ENCODE results near the gene ARL13B.
"Not testable (repeated sequence)": the region's sequence is repeated elsewhere in the genome, so short reads cannot be mapped to it uniquely, and the experiment has no call there.

The ARL13B gene

DNA sequence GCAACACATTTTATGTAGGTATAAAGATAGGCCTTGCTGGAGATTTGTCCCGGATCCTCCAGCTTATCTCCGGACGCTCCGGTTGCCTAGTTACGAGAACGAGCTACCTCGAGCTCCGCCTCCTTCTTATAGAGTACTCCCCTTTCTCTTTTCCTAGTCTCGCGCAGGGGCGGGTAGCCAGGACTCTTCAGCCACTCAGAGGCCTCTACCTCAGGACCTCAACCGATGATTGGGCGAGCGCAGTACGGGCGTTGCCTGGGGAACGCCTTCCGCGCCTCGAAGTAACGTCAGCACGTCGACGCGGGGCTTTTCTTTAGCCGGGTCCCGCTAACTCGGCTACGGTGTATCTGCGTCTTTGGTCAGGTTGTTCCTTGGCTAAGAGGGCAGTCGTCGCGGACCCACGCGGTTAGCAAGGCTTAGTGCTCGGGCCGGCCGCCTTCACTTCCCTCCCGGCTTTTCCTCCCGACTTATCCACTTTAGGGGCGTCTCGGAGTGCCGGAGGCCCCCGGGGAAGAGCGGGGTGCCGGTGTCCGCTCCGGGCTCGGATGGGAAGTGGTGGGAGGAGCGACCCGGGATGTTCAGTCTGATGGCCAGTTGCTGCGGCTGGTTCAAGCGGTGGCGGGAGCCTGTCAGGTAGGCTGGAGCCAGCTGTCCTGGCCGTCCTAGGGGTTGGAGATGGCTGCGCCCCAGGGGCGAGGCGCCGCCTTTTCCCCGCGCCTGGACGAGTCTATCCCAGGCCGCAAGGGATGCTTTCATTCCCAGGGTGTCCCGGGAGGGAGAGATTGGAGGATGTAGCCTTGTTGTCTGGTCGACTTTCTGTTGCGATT, at the start of gene ARL13B:
TSS of gene ARL13B (plus strand) at position 306 of the 827 bp plus-strand sequence. CDS start at position 575, 269 bp downstream.
- DNase-seq = peak; percentile 93 to 97

DNA sequence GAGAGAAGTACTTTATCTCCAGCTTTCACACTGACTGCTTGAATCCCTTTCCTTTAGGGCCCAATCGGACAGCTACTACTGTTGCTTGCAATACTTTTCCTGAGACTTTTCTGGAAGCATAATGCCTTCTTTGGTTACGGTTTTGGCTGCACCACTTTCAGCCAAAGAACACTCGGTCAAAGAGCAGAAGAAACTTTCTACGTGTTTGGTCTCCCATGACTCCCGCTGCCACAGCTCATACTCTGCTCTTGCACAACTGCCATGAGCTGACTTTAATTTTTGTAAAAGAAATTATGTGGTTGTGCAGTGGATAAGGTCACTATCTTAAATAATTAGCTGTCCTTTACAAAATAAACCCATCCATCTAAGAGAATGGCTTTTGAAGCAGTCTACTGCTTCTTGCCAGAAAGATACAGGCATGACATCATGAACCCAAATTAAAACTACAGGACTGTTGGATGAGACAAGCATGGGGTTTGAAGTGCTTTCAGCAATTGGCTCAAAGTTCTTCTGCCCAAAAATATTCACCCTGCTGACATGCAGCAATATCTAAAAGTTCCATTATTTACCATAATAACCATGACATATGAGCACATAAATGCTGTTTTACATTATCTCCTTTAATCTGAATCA, 48.2 kb upstream of the ARL13B start:
- DNase-seq = no peak

DNA sequence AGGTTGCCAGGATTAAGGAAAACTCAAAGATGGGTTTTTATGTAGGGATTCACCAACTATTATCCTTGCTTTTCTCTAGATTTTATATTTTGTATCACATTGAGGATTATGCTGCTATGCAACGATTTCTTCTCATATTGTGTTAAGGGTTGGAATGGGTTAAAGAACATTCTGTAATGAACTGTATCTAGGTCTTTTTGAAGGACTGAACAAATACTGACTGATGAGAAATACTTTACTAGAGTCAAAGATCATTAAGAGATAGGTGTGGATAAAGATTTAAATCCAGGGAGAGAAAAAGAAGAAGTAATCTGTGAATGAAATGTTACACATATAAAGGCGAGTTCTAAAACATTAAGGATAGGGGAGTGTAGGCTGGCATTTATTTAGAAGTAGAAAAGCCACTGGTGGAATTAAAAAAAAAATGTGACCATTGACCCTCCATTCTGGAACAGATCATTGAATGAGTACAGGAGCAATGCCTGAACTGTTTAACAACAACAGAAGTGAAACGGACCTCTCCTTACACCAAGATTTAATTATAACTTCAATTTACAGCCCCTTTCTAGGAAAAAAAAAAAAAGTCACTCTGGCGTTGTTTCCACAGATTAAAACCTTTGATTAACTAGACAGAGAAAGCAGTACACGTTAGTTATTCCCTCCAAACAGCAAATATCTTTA, 45.4 kb upstream of the ARL13B start:
- DNase-seq = no peak

DNA sequence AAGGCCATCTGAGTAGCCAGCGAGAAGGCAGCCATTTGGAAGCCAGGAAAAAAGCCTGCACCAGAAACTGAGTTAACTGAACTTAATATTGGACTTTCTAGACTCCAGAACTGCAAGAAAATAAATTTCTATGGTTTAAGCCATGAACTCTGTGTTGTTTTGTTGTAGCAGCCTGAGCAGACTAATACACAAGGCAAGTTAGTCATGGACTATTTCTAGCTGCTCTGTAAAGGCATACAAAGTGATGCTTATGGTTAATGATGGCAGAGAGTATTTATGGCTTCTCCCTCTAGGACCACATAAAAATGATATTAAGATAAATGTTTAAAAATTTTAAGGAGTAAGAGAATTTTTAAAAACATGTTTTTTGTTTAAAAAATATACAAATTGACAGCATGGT, 43.4 kb upstream of the ARL13B start:
- DNase-seq = no peak

DNA sequence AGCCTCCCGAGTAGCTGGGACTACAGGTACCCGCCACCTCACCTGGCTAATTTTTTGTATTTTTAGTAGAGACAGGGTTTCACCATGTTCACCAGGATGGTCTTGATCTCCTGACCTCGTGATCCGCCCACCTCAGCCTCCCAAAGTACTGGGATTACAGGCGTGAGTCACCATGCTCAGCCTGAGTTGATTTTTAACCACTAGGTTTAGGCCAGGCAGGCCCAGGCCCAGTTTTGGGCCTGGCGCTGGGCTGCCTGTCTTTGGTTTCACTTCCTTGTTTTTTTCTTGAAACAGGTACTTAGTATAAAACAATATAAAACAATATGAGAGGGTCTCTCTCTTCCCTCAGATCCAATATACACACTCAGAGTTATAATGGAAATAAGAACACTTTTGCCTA, 42.5 kb upstream of the ARL13B start:
- DNase-seq = not testable (repeated sequence)

DNA sequence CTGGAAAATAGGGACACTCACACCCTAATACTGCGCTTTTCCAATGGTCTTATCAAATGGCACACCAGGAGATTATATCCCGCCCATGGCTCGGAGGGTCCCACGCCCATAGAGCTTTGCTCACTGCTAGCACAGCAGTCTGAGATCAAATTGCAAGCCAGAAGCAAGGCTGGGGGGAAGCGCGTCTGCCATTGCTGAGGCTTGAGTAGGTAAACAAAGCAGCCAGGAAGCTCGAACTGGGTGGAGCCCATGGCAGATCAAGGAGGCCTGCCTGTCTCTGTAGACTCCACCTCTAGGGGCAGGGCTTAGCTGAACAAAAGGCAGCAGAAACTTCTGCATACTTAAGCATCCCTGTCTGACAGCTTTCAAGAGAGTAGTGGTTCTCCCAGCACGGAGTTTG, 30.0 kb upstream of the ARL13B start:
- peak in 1 of 2 experiments; percentile 5 for DNase-seq

DNA sequence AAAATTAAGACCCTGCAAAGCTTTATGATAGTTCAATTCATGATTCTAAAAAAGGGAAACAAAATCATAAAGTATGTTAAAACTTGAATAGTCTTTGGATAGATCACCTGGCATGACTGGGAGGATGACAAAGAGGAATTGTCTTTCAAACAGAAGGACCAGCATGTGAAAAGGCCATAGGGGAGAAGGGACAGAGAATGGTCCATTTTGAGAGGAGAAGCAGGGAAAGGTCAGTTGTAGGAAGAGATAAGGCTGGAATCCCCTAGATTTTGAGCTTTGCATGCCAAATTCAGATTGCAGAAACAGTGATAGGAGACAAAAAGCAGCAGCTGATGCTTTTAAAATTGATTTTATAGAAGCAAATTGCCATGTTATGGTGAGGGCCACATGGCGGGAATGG, 18.9 kb upstream of the ARL13B start:
- no peak for DNase-seq

DNA sequence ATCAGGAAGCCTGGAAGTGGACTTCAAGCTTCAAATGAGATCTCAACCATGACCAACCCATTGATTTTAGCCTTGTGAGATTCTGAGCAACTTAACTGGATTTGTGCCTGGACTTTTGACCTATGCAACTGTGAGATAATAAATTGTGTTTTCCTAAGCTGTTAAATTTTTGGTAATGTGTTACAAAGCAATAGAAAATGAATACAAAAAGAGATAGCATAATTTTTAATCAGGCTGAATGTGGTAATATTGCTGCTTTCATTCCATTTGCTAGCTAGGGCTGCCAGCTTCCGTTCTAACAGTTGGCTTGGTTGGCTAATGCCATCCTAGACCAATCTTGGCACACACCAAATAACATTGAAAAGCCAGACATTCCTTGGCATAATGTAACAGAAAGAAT, 18.5 kb upstream of the ARL13B start:
- peak in 1 of 2 experiments; percentile 24 for DNase-seq

DNA sequence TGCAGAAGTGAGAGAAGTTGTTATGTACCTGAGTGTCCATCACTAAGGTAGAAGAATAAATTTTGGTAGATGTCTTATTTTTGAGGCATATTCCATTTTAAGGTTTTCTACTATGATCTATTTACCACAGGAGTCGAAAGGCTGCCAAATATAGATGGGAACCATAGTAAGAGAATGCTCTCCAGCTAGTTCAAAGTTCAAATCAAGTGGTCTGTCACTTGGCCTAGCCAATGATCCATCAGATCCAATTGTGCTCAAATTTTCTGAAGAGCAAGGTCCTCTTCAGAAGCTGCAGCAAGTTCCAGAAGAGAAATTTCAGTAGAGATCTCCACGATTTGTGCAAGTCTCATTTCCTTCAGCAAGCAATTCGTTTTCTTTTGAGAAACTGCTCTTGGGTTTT, 17.2 kb upstream of the ARL13B start:
- no peak for DNase-seq

DNA sequence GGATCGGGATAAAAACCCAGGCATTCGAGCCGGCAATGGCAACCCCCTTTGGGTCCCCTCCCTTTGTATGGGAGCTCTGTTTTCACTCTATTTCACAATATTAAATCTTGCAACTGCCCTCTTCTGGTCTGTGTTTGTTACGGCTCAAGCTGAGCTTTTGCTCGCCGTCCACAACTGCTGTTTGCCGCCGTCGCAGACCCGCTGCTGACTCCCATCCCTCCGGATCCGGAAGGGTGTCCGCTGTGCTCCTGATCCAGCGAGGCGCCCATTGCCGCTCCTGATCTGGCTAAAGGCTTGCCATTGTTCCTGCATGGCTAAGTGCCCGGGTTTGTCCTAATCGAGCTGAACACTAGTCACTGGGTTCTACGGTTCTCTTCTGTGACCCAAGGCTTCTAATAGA, 14.8 kb upstream of the ARL13B start:
- DNase-seq = not testable (repeated sequence)

DNA sequence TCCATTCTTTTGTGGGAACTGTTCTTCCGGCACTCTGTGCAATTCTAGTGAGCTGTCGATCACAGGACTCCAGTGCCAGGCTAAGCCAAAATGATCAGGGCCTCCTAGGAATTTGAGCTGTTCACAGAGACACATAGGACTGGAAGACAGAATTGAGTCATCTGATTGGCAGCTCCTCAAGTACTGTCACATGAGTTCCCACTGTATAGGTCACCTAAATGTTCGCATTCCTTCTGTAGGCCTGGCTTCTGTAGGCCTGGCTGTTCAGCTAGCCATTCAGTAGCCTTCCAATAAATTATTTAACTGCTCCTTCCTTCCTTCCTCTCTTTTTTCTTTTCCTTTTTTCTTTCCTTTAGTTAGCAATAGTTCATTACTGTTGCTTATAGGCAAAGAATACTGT, 10.5 kb upstream of the ARL13B start:
- peak in 1 of 2 experiments; percentile 14 for DNase-seq

DNA sequence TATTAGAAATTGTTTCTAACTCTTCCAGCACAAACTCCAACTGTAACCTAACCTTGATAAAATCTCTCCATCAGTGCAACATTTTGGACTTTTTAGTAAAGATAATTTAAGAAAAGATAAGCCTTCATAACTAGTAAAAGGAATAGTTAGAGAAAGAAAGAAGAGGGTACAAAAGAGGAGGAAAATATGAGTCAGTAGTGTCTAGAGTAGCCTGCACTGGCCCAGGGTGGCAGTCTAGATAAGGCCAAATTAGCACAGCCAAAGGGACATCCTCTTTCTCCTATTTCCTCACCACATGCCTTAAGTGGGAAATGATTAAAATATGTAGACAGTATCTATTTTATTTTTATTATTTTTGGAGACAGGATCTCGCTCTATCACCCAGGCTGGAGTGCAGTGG, 10.0 kb upstream of the ARL13B start:
- no peak for DNase-seq

DNA sequence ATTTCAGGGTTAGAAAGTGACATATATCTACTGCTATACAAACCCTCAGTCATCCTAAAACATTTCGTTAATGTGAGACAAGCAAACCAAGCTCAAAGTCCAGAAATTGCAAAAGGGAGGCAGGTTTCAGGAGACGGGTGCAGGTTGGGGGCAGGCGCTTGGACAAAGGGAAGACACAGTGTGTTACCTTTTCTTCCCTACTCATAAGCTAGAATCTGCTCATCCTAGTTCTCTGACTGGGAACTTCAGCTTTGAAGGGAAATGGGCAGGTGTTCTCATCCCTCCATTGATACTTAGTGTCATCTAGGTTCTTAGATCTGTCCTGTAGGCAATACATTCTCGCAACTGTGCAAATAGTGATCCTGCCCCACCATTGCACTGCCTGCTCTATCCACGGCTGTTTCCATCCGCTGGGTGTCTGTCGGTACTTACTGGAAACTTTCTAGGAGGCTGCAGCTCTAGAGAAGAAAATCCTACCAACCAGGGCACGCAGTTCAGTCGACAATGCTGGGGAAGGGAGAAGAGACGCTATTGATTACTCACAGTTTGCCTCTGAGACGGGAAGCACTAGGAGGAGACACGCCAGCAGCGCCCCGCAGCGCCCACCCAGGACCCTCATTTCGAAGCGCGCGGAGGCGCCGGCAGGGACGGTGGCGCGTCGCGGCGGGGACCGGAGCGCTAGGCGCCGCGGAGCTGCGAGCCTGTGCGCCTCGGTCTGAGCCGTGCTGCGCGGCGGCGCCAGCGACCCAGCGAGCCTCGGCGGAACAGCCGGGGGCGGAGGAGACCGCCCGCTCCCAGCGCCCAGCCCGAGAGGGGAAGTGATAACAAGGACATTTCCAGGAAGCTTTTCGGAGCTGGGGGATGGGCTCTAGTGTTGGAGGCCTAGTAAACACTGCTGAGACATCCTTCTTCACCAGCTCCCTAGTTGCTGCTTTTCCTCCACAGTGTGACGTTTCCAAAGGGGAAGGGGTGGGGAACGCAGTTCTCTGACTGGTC, 6.5 kb upstream of the ARL13B start, which contains the start of gene PROS1:
TSS of gene PROS1 (minus strand) at position 766 of the 996 bp plus-strand sequence. CDS start at position 619, 147 bp downstream.
- DNase-seq = peak; percentile 56 to 71

DNA sequence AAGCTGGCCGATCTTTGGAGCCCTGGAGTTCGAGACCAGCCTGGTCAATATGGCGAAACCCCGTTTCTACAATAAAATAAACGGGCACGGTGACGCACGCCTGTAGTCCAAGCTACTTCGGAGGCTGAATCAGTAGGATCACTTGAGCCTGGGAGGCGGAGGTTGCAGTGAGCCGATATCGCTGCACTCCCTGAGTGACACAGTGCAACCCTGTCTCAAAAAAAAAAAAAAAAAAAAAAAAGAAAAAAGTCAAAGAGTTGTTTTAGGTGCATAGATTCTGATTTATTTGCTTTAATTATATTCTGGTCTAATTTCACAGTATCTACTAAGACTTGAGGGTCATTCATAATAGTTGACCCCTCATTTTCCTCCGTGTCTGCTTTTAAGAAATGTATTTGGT, 1.7 kb downstream of the ARL13B start:
- DNase-seq = no peak

DNA sequence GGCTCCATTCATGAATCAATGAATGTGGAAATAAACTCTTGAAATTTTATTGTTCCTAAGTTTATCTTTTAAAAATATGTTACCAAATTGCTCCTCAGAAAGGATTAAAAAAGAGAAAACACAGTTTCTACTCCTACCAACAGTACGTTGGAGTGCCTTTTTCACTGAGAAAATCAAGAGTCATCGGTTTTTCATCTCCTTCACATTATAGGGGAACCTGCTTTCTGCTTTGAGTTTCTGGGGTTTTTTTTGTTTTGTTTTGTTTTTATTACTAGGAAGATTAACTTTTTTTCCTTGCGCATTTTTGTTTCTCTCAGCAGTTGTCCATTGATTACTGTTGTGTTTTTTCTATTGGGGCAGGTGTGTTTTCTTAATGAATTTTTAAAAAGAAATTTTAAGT, 3.5 kb downstream of the ARL13B start:
- DNase-seq = no peak

DNA sequence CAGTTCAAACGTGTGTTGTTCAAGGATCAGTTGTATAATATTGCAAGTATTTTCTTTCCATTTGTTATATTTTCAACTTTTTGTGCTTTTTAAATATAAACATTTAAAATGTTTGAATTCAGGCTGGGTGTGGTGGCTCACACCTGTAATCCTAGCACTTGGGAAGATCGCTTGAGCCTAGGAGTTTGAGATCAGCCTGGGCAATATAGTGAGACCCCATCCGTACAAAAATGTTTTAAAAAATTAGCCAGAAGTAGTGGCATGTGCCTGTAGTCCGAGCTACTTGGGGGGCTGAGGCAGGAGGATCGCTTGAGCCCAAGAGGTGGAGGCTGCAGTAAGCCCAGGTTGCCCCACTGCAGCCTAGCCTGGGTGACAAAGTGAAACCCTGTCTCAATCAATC, 4.7 kb downstream of the ARL13B start:
- no peak for DNase-seq

DNA sequence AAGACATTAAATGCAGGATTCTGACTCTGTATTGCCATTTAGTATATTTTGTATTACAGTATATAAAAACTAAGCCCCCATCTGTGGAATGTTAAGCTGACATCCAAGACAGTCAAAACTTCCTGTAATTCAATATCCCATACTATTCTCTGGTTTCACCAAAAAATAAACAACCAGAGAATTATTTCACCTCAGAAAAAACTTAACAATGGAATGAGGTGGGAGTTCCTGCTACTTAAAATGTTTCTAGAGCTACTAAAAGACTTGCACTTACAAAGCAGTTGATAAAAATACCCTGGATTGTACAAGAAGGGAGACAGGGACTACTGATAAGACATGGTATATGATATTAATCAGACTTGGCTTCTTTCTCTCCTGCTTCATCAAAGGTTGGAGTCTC, 8.3 kb downstream of the ARL13B start:
- DNase-seq = no peak

DNA sequence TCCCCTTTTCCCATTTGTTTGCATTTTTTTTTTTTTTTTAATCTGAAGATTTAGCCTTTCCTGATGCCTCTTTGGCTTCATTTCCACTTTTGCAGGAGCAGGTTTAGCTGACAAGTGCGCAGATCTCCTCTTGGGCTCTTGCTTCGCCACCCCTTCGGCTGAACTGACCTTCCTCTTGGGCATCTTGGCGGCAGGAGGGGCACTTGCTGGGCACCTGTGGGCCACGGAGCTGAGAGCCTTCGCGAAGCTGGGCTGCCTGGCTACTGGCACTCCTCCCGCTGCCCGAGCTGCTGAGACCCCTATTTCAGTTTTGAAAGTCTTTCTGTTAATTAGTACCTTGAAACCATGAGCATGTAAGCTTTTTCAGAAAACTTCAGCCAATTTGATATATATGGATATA, 8.8 kb downstream of the ARL13B start:
- no peak for DNase-seq

DNA sequence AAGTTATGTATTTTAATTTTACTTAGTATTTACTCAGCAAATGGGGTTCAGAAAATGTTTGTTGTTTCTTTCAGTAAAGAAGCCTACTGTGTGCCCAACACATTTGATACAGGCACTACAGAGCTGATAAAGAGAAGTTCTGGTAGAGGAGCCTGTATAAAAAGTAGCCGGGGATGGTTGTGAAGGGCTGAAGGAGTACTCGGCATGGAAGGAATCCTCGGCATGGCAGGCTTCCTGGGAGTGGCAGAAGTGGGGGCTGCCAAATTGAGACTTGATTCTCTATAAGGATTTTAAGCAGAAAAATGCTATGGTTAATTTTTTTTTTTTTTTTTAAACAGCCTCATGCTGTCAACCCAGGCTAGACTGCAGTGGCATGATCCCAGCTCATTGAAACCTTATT, 9.3 kb downstream of the ARL13B start:
- DNase-seq = no peak

DNA sequence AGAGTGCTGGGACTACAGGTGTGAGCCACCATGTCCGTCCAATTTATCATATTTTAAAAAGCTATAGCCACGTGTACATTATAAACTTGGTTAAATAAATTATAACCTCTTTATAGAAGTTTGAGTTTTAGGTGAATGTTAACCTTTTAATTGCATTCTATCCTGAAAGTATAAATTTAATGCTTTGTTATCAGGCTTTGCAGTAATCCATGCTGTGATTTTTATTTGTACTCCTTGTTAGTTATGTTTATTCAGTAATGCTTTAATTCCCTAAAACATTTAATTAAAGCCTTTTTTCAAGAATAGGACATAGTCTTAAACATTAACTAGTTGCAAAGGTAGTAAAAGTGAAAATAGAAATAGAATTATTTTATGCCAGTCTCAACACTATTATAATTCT, 11.7 kb downstream of the ARL13B start:
- DNase-seq = no peak

DNA sequence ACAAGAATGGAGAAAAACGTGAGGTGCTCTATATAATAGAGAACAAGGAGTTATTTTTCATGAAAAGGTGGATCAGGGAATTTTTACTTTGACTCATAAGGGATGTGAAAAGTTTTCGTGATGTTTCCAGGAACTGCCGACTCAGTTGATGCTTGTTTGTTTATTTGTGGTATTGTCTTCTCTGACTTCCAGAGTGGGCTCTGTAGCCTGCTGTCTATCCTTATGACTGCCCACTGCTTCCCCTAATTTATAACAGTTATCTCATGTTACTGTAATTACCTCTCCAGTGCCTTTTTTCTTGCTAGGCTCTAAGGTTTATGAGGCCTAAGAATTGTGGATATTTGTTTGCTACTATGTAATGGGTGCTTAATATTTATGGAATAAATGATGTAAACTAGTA, 12.3 kb downstream of the ARL13B start:
- no peak for DNase-seq

DNA sequence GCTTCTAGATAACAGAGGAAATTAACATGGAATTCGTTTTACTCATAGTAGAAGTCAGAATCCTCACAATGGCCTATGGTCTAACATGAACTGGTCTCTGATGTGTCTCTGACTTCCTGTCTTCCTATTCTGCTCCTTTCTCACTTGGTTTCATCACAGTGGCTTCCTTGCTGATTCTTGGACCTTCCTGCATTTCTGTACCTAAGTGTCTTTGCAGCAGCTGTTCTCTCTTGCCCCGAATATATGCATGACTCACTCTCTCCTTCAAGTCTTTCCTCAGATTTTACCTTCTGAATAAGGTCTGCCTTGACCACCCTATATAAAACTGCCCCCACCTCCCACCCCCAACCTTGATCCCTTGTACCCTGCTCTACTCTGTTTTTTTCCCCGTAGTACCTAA, 14.1 kb downstream of the ARL13B start:
- DNase-seq = no peak

DNA sequence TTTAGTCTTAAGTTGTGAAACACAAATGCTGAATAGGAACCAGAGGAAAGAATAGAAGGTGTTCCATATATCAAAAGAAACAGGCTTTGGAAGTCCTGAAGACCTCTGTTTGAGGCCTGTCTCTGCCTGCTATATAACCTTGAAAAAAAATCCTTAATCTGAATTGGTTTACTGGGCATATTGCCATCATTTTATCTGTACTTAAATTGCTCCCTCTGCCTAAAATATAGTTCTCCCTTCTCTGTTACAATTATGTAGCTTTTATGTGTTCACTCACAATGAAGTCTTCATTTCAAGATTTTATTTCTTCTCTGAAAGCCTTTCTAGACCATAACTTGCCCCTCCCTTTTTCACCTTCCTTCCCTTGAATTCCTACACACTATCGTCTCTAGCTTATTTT, 21.2 kb downstream of the ARL13B start:
- no peak for DNase-seq

Data from NCI-H446 (cell line).